A673 (cell line): ENCODE data around the gene IFNA13. TPM values are rescaled to one million over a fixed set of nuclear protein-coding genes. Genes with fewer than 3 reads are reported as not detected.

Experiments used
- BruUV-seq: library from RNA; stranded (reverse); fragments of 400-500 nt; replicated peaks from 2 replicates; lab custom pipeline; 2021; lab: Mats Ljungman, UMichigan
- CTCF ChIA-PET: fragments of 300-600 bp; sonication (Branson Sonifier 250); formaldehyde crosslinking; loops from one replicate; lab custom pipeline; 2022; ENCODE audit warnings: antibody characterized with exemption; lab: Charles Lee
- POLR2A ChIA-PET: fragments of 300-600 bp; sonication (Branson Sonifier 250); formaldehyde crosslinking; loops from one replicate; lab custom pipeline; 2022; ENCODE audit warnings: antibody characterized with exemption; ENCODE audit not compliant: low non-redundant PET; lab: Charles Lee
- DNase-seq: peaks from one replicate; pipeline ENCODE4 v3.0.0-alpha.2; 2015; ENCODE audit warnings: low spot score
- H3K27ac ChIP-seq: fragments of 200-600 bp; sonication (generic); 2 replicates; pipeline ENCODE4 v1.5.1; 2016; ENCODE audit warnings: mixed run types, low read depth, mild to moderate bottlenecking, mixed read lengths, antibody characterized with exemption, low read length; ENCODE audit not compliant: poor library complexity, severe bottlenecking
- H3K27me3 ChIP-seq: fragments of 200-600 bp; sonication (generic); replicated peaks from 2 replicates; pipeline ENCODE4 v1.6.1; 2017; ENCODE audit warnings: mixed run types, low read depth, mild to moderate bottlenecking, mixed read lengths, antibody characterized with exemption, low read length; ENCODE audit not compliant: insufficient read depth, poor library complexity
- H3K36me3 ChIP-seq: fragments of 200-600 bp; sonication (generic); 2 replicates; pipeline ENCODE4 v1.6.1; 2016; ENCODE audit warnings: mixed run types, mild to moderate bottlenecking, mixed read lengths, antibody characterized with exemption, low read length; ENCODE audit not compliant: insufficient read depth, poor library complexity, severe bottlenecking
- H3K4me1 ChIP-seq: fragments of 200-600 bp; sonication (generic); 2 replicates; pipeline ENCODE4 v1.6.1; 2017; ENCODE audit warnings: mixed run types, mild to moderate bottlenecking, mixed read lengths, antibody characterized with exemption, low read length; ENCODE audit not compliant: insufficient read depth, poor library complexity, severe bottlenecking
- H3K4me3 ChIP-seq: fragments of 200-600 bp; sonication (generic); 2 replicates; pipeline ENCODE4 v1.5.1; 2016; ENCODE audit warnings: low read depth, mixed run types, mild to moderate bottlenecking, mixed read lengths, low read length; ENCODE audit not compliant: poor library complexity, severe bottlenecking
- H3K9me3 ChIP-seq: fragments of 200-600 bp; sonication (generic); 2 replicates; pipeline ENCODE4 v1.6.1; 2016; ENCODE audit warnings: mixed run types, low read depth, mild to moderate bottlenecking, mixed read lengths, antibody characterized with exemption, low read length; ENCODE audit not compliant: poor library complexity, severe bottlenecking
- CTCF ChIP-seq: fragments of 300-800, 200-600 bp; sonication (generic); conservative IDR thresholded peaks from 2 replicates; pipeline ENCODE4 v1.5.1; 2017; ENCODE audit warnings: low read depth, mild to moderate bottlenecking, antibody characterized with exemption, low read length, moderate library complexity, mixed read lengths
- EZH2 ChIP-seq: fragments of 200-600 bp; sonication (generic); IDR thresholded peaks from 2 replicates; pipeline ENCODE4 v1.6.1; 2017; ENCODE audit warnings: borderline replicate concordance, low read depth, mild to moderate bottlenecking, mixed read lengths, antibody characterized with exemption, low read length; ENCODE audit not compliant: poor library complexity, severe bottlenecking
- intact Hi-C: fragments of 100-400 bp; cut with micrococcal nuclease; formaldehyde crosslinking; loops from one replicate; pipeline ENCODE4 v1.10.0; 2022; ENCODE audit not compliant: unreplicated experiment
- total RNA-seq: library from RNA; stranded (reverse); gene quantifications from 2 replicates; pipeline ENCODE4 v1.2.3, GENCODE V29; 2021

Gene IFNA13
- total RNA-seq, 1 experiment from 2014 or later: not detected

- Histone ChIP-seq H3K36me3 (no peaks in the 10 kb centered on the region), H3K27ac (no peak overlapping the region), H3K27me3 (peaks cover 78% of the 10 kb centered on the region), H3K4me3 (no peak overlapping the region), H3K4me1 (no peaks in the 10 kb centered on the region), H3K9me3 (no peaks in the 10 kb centered on the region)
- no TSS peak for BruUV-seq
- intact Hi-C loops: loop anchor here (5.0 kb wide), 1 partner anchor 78 kb away; no protein-coding TSS in a partner anchor
- POLR2A ChIA-PET: no interaction called here
- TF ChIP-seq EZH2 (no peak), CTCF (no peak)
- no peak for DNase-seq
- CTCF ChIA-PET: no interaction called here
Observed at GRCh38 chr9:21399956-21400355, 32.1 kb upstream of the IFNA13 start.

- no peak for DNase-seq
- intact Hi-C loops: no loop called here
- Histone ChIP-seq H3K9me3 (no peaks in the 10 kb centered on the region), H3K36me3 (no peaks in the 10 kb centered on the region), H3K4me1 (no peaks in the 10 kb centered on the region), H3K27me3 (peaks cover 77% of the 10 kb centered on the region), H3K27ac (no peak overlapping the region), H3K4me3 (no peak overlapping the region)
- ChIA-PET CTCF (no interaction called here), POLR2A (no interaction called here)
- TF ChIP-seq CTCF (no peak), EZH2 (no peak)
- BruUV-seq: no TSS peak
Observed at GRCh38 chr9:21398955-21399489, 31.2 kb upstream of the IFNA13 start.

GRCh38 chr9:21395778-21396717 lies 28.2 kb upstream of the IFNA13 start:
- no peak overlapping the region for H3K27ac ChIP-seq
- BruUV-seq: no TSS peak
- peaks cover 76% of the 10 kb centered on the region for H3K27me3 ChIP-seq
- no peak for TF ChIP-seq EZH2
- peak; percentile 75 for TF ChIP-seq CTCF
- peak overlapping the region; percentile 30 for H3K4me3 ChIP-seq
- intact Hi-C loops: no loop called here
- ChIA-PET POLR2A (no interaction called here), CTCF (interaction anchor here (1.2 kb wide), 1 partner anchor 70 kb away, joined by 6 read pairs; no protein-coding TSS in a partner anchor)
- DNase-seq: peak; percentile 8
- no peaks in the 10 kb centered on the region for H3K4me1 ChIP-seq
- H3K9me3 ChIP-seq: no peaks in the 10 kb centered on the region
- H3K36me3 ChIP-seq: no peaks in the 10 kb centered on the region
